HepG2 (cell line): ENCODE data around the gene OR4B1. TPM values are rescaled to one million over a fixed set of nuclear protein-coding genes. Genes with fewer than 3 reads are reported as not detected.
"Not testable (repeated sequence)": the region's sequence is repeated elsewhere in the genome, so short reads cannot be mapped to it uniquely, and the experiment has no call there.

Source experiments
- ATAC-seq: fragments of 200-7000 bp; cut with Tn5 transposase; 3 replicates; pipeline ENCODE4 v1.9.1; 2020; ENCODE audit warnings: mild to moderate bottlenecking, moderate library complexity
- BruUV-seq: library from RNA; stranded (reverse); fragments of 400-500 nt; replicated peaks from 2 replicates; lab custom pipeline; 2021; lab: Mats Ljungman, UMichigan
- CTCF ChIA-PET: fragments of 300-600 bp; formaldehyde crosslinking; extraction: SDS; loops from one replicate; lab custom pipeline; 2021; ENCODE audit warnings: low total read pairs, inconsistent platforms, low intra/inter-chr PET ratio; lab: Yijun Ruan, JAX
- POLR2A ChIA-PET: fragments of 350-600 bp; sonication (Branson Sonifier 250); formaldehyde crosslinking; loops from one replicate; lab custom pipeline; 2020; ENCODE audit warnings: antibody characterized with exemption, inconsistent platforms; lab: Yijun Ruan, JAX
- DNase-seq: peaks from one replicate; pipeline ENCODE4 v3.0.0-alpha.2; 2015; ENCODE audit warnings: low spot score
- FAIRE-seq: peaks from 3 replicates; lab custom pipeline; 2011; peaks lifted over from hg19 to GRCh38; lab: Jason Lieb, UNC
- H2AFZ ChIP-seq: one replicate; pipeline ENCODE4 v1.6.1; 2011; ENCODE audit warnings: low read length, inconsistent platforms
- H3K27ac ChIP-seq: fragments of 300-600 bp; 3 replicates; pipeline ENCODE4 v1.8.0; 2011; ENCODE audit warnings: mixed run types, mild to moderate bottlenecking, mixed read lengths, low read length, inconsistent platforms; ENCODE audit not compliant: insufficient read depth; ENCODE audit errors: extremely low read length
- H3K27me3 ChIP-seq, 2 experiments: fragments of 200-600 bp in 1 of 2; 2 replicates in 1 of 2; 3 replicates in 1 of 2; pipeline versions ENCODE4 v1.6.0 to v1.8.0; 2011; ENCODE audit warnings: low read length in 2 of 2, mild to moderate bottlenecking in 2 of 2, moderate library complexity in 2 of 2, inconsistent platforms in 1 of 2; ENCODE audit not compliant: insufficient read depth in 2 of 2, control insufficient read depth in 1 of 2
- H3K36me3 ChIP-seq, 2 experiments: fragments of 200-600 bp in 1 of 2; replicated peaks in 1 of 2; 2 replicates in 1 of 2; 3 replicates in 1 of 2; pipeline versions ENCODE4 v1.5.1 to v1.8.0; 2011; ENCODE audit warnings: low read length in 2 of 2, inconsistent platforms in 1 of 2; ENCODE audit not compliant: insufficient read depth in 2 of 2, control insufficient read depth in 1 of 2
- H3K4me1 ChIP-seq: 2 replicates; pipeline ENCODE4 v1.5.1; 2012; ENCODE audit warnings: low read length, inconsistent platforms; ENCODE audit not compliant: insufficient read depth
- H3K4me2 ChIP-seq: 2 replicates; pipeline ENCODE4 v1.6.0; 2011; ENCODE audit warnings: low read depth, low read length, inconsistent platforms
- H3K4me3 ChIP-seq, 3 experiments: fragments of 200-600 bp in 1 of 3; sonication (generic), shearing (Covaris generic) in 1 of 3; replicated peaks in 1 of 3; 2 replicates each; pipeline ENCODE4 v1.5.1; 2011 to 2016; ENCODE audit warnings: low read length in 3 of 3, inconsistent platforms in 2 of 3, low read depth in 2 of 3, mild to moderate bottlenecking in 2 of 3, control low read depth in 1 of 3, mixed read lengths in 1 of 3; ENCODE audit not compliant: insufficient read depth in 1 of 3
- H3K79me2 ChIP-seq: one replicate; pipeline ENCODE4 v1.6.1; 2011; ENCODE audit warnings: low read length, inconsistent platforms; ENCODE audit not compliant: insufficient read depth
- H3K9ac ChIP-seq: 2 replicates; pipeline ENCODE4 v1.6.0; 2011; ENCODE audit warnings: mild to moderate bottlenecking, low read depth, low read length, inconsistent platforms; ENCODE audit not compliant: insufficient read depth
- H3K9me3 ChIP-seq: 2 replicates; pipeline ENCODE4 v1.5.1; 2012; ENCODE audit warnings: mild to moderate bottlenecking, low read length
- H4K20me1 ChIP-seq: 2 replicates; pipeline ENCODE4 v1.6.0; 2011; ENCODE audit warnings: inconsistent platforms, mild to moderate bottlenecking, low read length, moderate library complexity; ENCODE audit not compliant: insufficient read depth
- CHD4 ChIP-seq: fragments of 200-600 bp; sonication (generic); IDR thresholded peaks from 2 replicates; pipeline ENCODE4 v1.7.0; 2017; ENCODE audit warnings: mild to moderate bottlenecking, low read length, borderline replicate concordance
- ZBTB8A ChIP-seq: sonication (generic); formaldehyde crosslinking; IDR thresholded peaks from 2 replicates; pipeline ENCODE4 v1.4.0; 2020; ENCODE audit warnings: mild to moderate bottlenecking, low read depth, missing genetic modification reagents, borderline replicate concordance
- WGBS: methylation state at CpG from one replicate; pipeline ENCODE4 v1.1.6; 2017; ENCODE audit warnings: low lambda C conversion rate; 5-methylcytosine and 5-hydroxymethylcytosine counted together
- in situ Hi-C: cut with HindIII; loops from 2 replicates; pipeline ENCODE4 v1.10.0; 2017; ENCODE audit warnings: low pct_unique_long_range_greater_than_20kb; ENCODE audit not compliant: extremely low pct_ligation_motif_present
- intact Hi-C: fragments of 100-400 bp; cut with micrococcal nuclease; formaldehyde crosslinking; loops from one replicate; pipeline ENCODE4 v1.10.0; 2022; ENCODE audit not compliant: unreplicated experiment
- polyA plus RNA-seq, 8 experiments: library from polyadenylated mRNA; depleted of rRNA in 3 of 8; stranded (reverse) in 7 of 8; unstranded in 1 of 8; fragments of >200 nt; fragmentation: Illumina TruSeq in 4 of 8; extraction: Trizol in 4 of 8; gene quantifications; 2 replicates each; pipeline versions ENCODE4 v1.2.1 to v1.2.3, GENCODE V29; 2011 to 2016; ENCODE audit warnings: low read depth in 4 of 8, missing spikeins in 1 of 8, mixed read lengths in 1 of 8; ENCODE audit not compliant: insufficient read depth in 1 of 8
- total RNA-seq, 5 experiments: library from RNA; depleted of rRNA; stranded (reverse); fragments of >200 nt; fragmentation: Illumina TruSeq; extraction: Trizol; gene quantifications; 2 replicates each; pipeline ENCODE4 v1.2.3, GENCODE V29; 2016; ENCODE audit warnings: low read depth in 1 of 5
- TF ChIP-seq, protein P1 (sequence below): sonication (generic); formaldehyde crosslinking; IDR thresholded peaks from 2 replicates; pipeline ENCODE4; 2020; ENCODE audit warnings: missing genetic modification reagents, mild to moderate bottlenecking, borderline replicate concordance
- TF ChIP-seq, protein P2 (sequence below): sonication (generic); formaldehyde crosslinking; IDR thresholded peaks from 2 replicates; pipeline ENCODE4 v1.4.0; 2020; ENCODE audit warnings: missing genetic modification reagents, mild to moderate bottlenecking, borderline replicate concordance
- TF ChIP-seq, protein P3 (sequence below): sonication (generic); formaldehyde crosslinking; IDR thresholded peaks from 2 replicates; pipeline ENCODE4 v1.5.0; 2020; ENCODE audit warnings: mild to moderate bottlenecking, missing genetic modification reagents

Gene OR4B1
- total and polyA plus RNA-seq, 2 of the 13 experiments (the other 11 are each of a cell fraction or from before 2014, with no cell fraction given): not detected

DNA sequence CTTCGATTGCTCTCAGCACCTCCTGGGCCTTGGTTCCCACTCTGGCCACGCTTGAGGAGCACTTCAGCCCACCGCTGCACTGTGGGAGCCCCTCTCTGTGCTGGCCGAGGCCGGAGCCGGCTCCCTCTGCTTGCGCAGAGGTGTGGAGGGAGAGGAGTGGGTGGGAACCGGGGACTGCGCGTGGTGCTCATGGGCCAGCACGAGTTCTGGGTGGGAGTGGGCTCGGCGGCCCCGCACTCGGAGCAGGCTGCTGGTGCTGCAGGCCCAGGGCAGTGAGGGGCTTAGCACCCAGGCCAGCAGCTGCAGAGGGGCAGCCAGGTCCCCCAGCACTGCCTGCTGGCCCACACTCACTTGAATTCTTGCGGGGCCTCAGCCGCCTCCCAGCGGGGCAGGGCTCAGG lies 12.2 kb downstream of the OR4B1 start (continued):
- TF ChIP-seq, protein P1, sequence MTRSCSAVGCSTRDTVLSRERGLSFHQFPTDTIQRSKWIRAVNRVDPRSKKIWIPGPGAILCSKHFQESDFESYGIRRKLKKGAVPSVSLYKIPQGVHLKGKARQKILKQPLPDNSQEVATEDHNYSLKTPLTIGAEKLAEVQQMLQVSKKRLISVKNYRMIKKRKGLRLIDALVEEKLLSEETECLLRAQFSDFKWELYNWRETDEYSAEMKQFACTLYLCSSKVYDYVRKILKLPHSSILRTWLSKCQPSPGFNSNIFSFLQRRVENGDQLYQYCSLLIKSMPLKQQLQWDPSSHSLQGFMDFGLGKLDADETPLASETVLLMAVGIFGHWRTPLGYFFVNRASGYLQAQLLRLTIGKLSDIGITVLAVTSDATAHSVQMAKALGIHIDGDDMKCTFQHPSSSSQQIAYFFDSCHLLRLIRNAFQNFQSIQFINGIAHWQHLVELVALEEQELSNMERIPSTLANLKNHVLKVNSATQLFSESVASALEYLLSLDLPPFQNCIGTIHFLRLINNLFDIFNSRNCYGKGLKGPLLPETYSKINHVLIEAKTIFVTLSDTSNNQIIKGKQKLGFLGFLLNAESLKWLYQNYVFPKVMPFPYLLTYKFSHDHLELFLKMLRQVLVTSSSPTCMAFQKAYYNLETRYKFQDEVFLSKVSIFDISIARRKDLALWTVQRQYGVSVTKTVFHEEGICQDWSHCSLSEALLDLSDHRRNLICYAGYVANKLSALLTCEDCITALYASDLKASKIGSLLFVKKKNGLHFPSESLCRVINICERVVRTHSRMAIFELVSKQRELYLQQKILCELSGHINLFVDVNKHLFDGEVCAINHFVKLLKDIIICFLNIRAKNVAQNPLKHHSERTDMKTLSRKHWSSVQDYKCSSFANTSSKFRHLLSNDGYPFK (CRISPR knock-in tag): no peak
- no peak for TF ChIP-seq CHD4
- TF ChIP-seq ZBTB8A (CRISPR knock-in tag): no peak
- TF ChIP-seq, protein P2, sequence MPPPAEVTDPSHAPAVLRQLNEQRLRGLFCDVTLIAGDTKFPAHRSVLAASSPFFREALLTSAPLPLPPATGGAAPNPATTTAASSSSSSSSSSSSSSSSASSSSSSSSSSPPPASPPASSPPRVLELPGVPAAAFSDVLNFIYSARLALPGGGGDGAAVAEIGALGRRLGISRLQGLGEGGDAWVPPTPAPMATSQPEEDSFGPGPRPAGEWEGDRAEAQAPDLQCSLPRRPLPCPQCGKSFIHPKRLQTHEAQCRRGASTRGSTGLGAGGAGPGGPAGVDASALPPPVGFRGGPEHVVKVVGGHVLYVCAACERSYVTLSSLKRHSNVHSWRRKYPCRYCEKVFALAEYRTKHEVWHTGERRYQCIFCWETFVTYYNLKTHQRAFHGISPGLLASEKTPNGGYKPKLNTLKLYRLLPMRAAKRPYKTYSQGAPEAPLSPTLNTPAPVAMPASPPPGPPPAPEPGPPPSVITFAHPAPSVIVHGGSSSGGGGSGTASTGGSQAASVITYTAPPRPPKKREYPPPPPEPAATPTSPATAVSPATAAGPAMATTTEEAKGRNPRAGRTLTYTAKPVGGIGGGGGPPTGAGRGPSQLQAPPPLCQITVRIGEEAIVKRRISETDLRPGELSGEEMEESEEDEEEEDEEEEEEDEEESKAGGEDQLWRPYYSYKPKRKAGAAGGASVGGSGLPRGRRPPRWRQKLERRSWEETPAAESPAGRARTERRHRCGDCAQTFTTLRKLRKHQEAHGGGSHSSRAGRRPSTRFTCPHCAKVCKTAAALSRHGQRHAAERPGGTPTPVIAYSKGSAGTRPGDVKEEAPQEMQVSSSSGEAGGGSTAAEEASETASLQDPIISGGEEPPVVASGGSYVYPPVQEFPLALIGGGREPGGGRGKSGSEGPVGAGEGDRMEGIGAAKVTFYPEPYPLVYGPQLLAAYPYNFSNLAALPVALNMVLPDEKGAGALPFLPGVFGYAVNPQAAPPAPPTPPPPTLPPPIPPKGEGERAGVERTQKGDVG (CRISPR knock-in tag): no peak
- TF ChIP-seq, protein P3, sequence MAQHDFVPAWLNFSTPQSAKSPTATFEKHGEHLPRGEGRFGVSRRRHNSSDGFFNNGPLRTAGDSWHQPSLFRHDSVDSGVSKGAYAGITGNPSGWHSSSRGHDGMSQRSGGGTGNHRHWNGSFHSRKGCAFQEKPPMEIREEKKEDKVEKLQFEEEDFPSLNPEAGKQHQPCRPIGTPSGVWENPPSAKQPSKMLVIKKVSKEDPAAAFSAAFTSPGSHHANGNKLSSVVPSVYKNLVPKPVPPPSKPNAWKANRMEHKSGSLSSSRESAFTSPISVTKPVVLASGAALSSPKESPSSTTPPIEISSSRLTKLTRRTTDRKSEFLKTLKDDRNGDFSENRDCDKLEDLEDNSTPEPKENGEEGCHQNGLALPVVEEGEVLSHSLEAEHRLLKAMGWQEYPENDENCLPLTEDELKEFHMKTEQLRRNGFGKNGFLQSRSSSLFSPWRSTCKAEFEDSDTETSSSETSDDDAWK (CRISPR knock-in tag): no peak
- TF ChIP-seq, all 625 proteins: peak for 0

DNA sequence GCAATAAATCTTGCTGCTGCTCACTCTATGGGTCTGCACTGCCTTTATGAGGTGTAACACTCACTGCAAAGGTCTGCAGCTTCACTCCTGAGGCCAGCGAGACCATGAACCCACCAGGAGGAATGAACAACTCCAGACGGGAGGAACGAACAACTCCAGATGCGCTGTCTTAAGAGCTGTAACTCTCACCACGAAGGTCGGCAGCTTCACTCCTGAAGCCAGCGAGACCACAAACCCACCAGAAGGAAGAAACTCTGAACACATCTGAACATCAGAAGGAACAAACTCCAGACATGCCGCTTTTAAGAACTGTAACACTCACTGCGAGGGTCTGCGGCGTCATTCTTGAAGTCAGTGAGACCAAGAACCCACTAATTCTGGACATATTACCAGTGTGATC lies 13.4 kb downstream of the OR4B1 start:
- H3K4me3 ChIP-seq, DNase-seq, H3K4me2 ChIP-seq, H4K20me1 ChIP-seq, H3K36me3 ChIP-seq, in situ Hi-C loops, FAIRE-seq, H3K9ac ChIP-seq, H3K27me3 ChIP-seq, H3K27ac ChIP-seq, H3K9me3 ChIP-seq, H2AFZ ChIP-seq, CTCF ChIA-PET, BruUV-seq, POLR2A ChIA-PET, H3K79me2 ChIP-seq, ATAC-seq, intact Hi-C loops, H3K4me1 ChIP-seq: not testable (repeated sequence)
- WGBS: 40% methylated on average over 9 of the region's 11 CpGs
